Mesendoderm (in vitro differentiated cells): Measurements from ENCODE around the gene IPO11.
A peak's percentile ranks its signal among the peaks of the same experiment; 100 is the strongest.

ENCODE experiments used
- DNase-seq: peaks from one replicate; pipeline ENCODE4 v3.0.0; 2013
- H2AK5ac ChIP-seq: 2 replicates; pipeline ENCODE4 v1.6.1; 2013; ENCODE audit warnings: low read length, inconsistent platforms
- H2BK120ac ChIP-seq: 2 replicates; pipeline ENCODE4 v1.6.1; 2013; ENCODE audit warnings: low read depth, mild to moderate bottlenecking, low read length, moderate library complexity, mixed read lengths
- H2BK15ac ChIP-seq: replicated peaks from 2 replicates; pipeline ENCODE4 v1.6.1; 2013; ENCODE audit warnings: low read depth, mild to moderate bottlenecking, moderate library complexity
- H2BK5ac ChIP-seq: 2 replicates; pipeline ENCODE4 v1.6.1; 2013; ENCODE audit warnings: low read length, inconsistent platforms
- H3K18ac ChIP-seq: 2 replicates; pipeline ENCODE4 v1.6.1; 2013; ENCODE audit warnings: mild to moderate bottlenecking, low read length, mixed read lengths
- H3K23ac ChIP-seq: one replicate; pipeline ENCODE4 v1.6.1; 2013; ENCODE audit warnings: low read length
- H3K27ac ChIP-seq: 2 replicates; pipeline ENCODE4 v1.5.1; 2013; ENCODE audit warnings: low read depth, mild to moderate bottlenecking, inconsistent platforms, low read length, moderate library complexity
- H3K27me3 ChIP-seq: 2 replicates; pipeline ENCODE4 v1.6.1; 2013; ENCODE audit warnings: low read length, control low read depth, mild to moderate bottlenecking, inconsistent platforms; ENCODE audit not compliant: insufficient read depth, poor library complexity
- H3K36me3 ChIP-seq: 2 replicates; pipeline ENCODE4 v1.6.1; 2013; ENCODE audit warnings: low read length, inconsistent platforms; ENCODE audit not compliant: control insufficient read depth, insufficient read depth
- H3K4ac ChIP-seq: one replicate; pipeline ENCODE4 v1.6.1; 2013; ENCODE audit warnings: low read depth, mild to moderate bottlenecking, low read length, moderate library complexity
- H3K4me1 ChIP-seq: 2 replicates; pipeline ENCODE4 v1.6.1; 2013; ENCODE audit warnings: low read depth, low read length, inconsistent platforms; ENCODE audit not compliant: control insufficient read depth
- H3K4me2 ChIP-seq: 2 replicates; pipeline ENCODE4 v1.6.1; 2013; ENCODE audit warnings: low read length
- H3K4me3 ChIP-seq: 2 replicates; pipeline ENCODE4 v1.5.1; 2013; ENCODE audit warnings: mild to moderate bottlenecking, low read length
- H3K56ac ChIP-seq: one replicate; pipeline ENCODE4 v1.6.1; 2013; ENCODE audit warnings: low read length
- H3K79me1 ChIP-seq: 2 replicates; pipeline ENCODE4 v1.6.1; 2013; ENCODE audit warnings: low read length, inconsistent platforms
- H3K79me2 ChIP-seq: 2 replicates; pipeline ENCODE4 v1.6.1; 2013; ENCODE audit warnings: mild to moderate bottlenecking, low read length; ENCODE audit not compliant: control insufficient read depth, insufficient read depth
- H3K9ac ChIP-seq: 2 replicates; pipeline ENCODE4 v1.6.1; 2013; ENCODE audit warnings: low read length, inconsistent platforms
- H4K5ac ChIP-seq: one replicate; pipeline ENCODE4 v1.6.1; 2013; ENCODE audit warnings: low read length
- H4K8ac ChIP-seq: one replicate; pipeline ENCODE4 v1.6.1; 2013; ENCODE audit warnings: low read depth, mild to moderate bottlenecking, control low read depth, low read length, moderate library complexity
- WGBS: extraction: QIAGEN DNeasy Blood & Tissue Kit; methylation state at CpG from one replicate; pipeline ENCODE4 v1.1.7; 2013; ENCODE audit warnings: low lambda C conversion rate, missing lambda C conversion rate; ENCODE audit not compliant: insufficient coverage; ENCODE audit errors: extremely low coverage; 5-methylcytosine and 5-hydroxymethylcytosine counted together

IPO11 gene

GRCh38 chr5:62460578-62460983 lies 48.0 kb downstream of the IPO11 start:
- Histone ChIP-seq H3K4ac (no peak overlapping the region), H3K4me3 (no peak overlapping the region), H3K18ac (no peak overlapping the region), H3K27me3 (no peaks in the 10 kb centered on the region), H3K36me3 (no peaks in the 10 kb centered on the region), H2BK120ac (no peak overlapping the region), H3K27ac (no peak overlapping the region), H3K23ac (no peak overlapping the region), H3K79me2 (no peaks in the 10 kb centered on the region), H2AK5ac (no peak overlapping the region), H3K79me1 (peaks cover 2% of the 10 kb centered on the region), H4K8ac (no peak overlapping the region), H3K4me1 (peaks cover 6% of the 10 kb centered on the region), H3K4me2 (no peak overlapping the region), H2BK15ac (no peak overlapping the region), H3K56ac (no peak overlapping the region), H2BK5ac (no peak overlapping the region), H4K5ac (no peak overlapping the region), H3K9ac (no peak overlapping the region)
- DNase-seq, result peak; percentile 67

DNA sequence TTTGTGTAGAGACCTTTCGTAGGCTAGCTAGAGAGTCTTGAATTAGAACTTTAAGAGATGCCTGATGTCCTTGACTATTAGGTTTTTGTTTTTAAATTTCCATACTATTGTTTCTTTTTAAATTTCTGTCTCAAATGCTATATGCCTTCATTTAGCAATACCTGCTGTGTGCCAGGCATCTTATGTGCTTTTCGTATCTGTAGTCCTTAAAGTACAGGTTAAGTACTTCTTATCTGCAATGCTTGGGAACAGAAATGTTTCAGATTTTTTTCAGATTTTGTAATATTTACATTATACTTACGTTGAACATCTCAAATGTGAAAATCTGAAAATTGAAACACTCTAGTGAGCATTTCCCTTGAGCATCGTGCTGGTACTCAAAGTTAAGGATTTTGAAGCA lies 49.0 kb downstream of the IPO11 start:
- Histone ChIP-seq H3K79me1 (peaks cover 2% of the 10 kb centered on the region), H3K56ac (no peak overlapping the region), H3K4me2 (no peak overlapping the region), H3K23ac (no peak overlapping the region), H2AK5ac (no peak overlapping the region), H4K8ac (peak overlapping the region; percentile 56), H3K9ac (no peak overlapping the region), H4K5ac (no peak overlapping the region), H3K18ac (no peak overlapping the region), H3K79me2 (no peaks in the 10 kb centered on the region), H3K4me3 (no peak overlapping the region), H3K36me3 (no peaks in the 10 kb centered on the region), H3K4ac (no peak overlapping the region), H2BK120ac (no peak overlapping the region), H2BK15ac (no peak overlapping the region), H3K27me3 (no peaks in the 10 kb centered on the region), H3K4me1 (peaks cover 6% of the 10 kb centered on the region), H3K27ac (peak overlapping the region; percentile 66), H2BK5ac (no peak overlapping the region)
- DNase-seq, result no peak
- WGBS, result no CpG with 5 or more reads among the region's 4 CpGs

GRCh38 chr5:62465985-62466925 lies 53.7 kb downstream of the IPO11 start:
- Histone ChIP-seq H3K9ac (no peak overlapping the region), H4K8ac (no peak overlapping the region), H3K27me3 (no peaks in the 10 kb centered on the region), H3K18ac (no peak overlapping the region), H3K4ac (no peak overlapping the region), H3K4me1 (peaks cover 3% of the 10 kb centered on the region), H3K56ac (no peak overlapping the region), H3K79me2 (no peaks in the 10 kb centered on the region), H4K5ac (no peak overlapping the region), H3K23ac (no peak overlapping the region), H2AK5ac (no peak overlapping the region), H2BK15ac (no peak overlapping the region), H2BK120ac (no peak overlapping the region), H3K27ac (no peak overlapping the region), H3K79me1 (peaks cover 2% of the 10 kb centered on the region), H3K36me3 (no peaks in the 10 kb centered on the region), H2BK5ac (no peak overlapping the region), H3K4me3 (no peak overlapping the region), H3K4me2 (no peak overlapping the region)
- no CpG with 5 or more reads among the region's 6 CpGs for WGBS
- no peak for DNase-seq

GRCh38 chr5:62473209-62473608 lies 60.6 kb downstream of the IPO11 start:
- H2BK15ac ChIP-seq, result no peak overlapping the region
- no peaks in the 10 kb centered on the region for H3K36me3 ChIP-seq
- H3K79me1 ChIP-seq, result no peaks in the 10 kb centered on the region
- H3K4me2 ChIP-seq, result no peak overlapping the region
- H3K18ac ChIP-seq, result no peak overlapping the region
- DNase-seq, result no peak
- no peak overlapping the region for H4K8ac ChIP-seq
- H3K27me3 ChIP-seq, result no peaks in the 10 kb centered on the region
- H3K23ac ChIP-seq, result no peak overlapping the region
- no peak overlapping the region for H3K27ac ChIP-seq
- H3K4me3 ChIP-seq, result no peak overlapping the region
- no peaks in the 10 kb centered on the region for H3K79me2 ChIP-seq
- no peak overlapping the region for H3K56ac ChIP-seq
- H3K4ac ChIP-seq, result no peak overlapping the region
- no peak overlapping the region for H2AK5ac ChIP-seq
- H4K5ac ChIP-seq, result no peak overlapping the region
- no peak overlapping the region for H2BK5ac ChIP-seq
- H2BK120ac ChIP-seq, result no peak overlapping the region
- H3K4me1 ChIP-seq, result no peaks in the 10 kb centered on the region
- no peak overlapping the region for H3K9ac ChIP-seq
- no CpG with 5 or more reads among the region's 1 CpG for WGBS

- H2BK120ac ChIP-seq, result no peak overlapping the region
- H4K8ac ChIP-seq, result no peak overlapping the region
- H3K9ac ChIP-seq, result no peak overlapping the region
- no peak overlapping the region for H3K27ac ChIP-seq
- no peak overlapping the region for H3K23ac ChIP-seq
- no peaks in the 10 kb centered on the region for H3K4me1 ChIP-seq
- H2BK15ac ChIP-seq, result no peak overlapping the region
- no peaks in the 10 kb centered on the region for H3K79me1 ChIP-seq
- no peaks in the 10 kb centered on the region for H3K27me3 ChIP-seq
- no peaks in the 10 kb centered on the region for H3K79me2 ChIP-seq
- H3K4me3 ChIP-seq, result no peak overlapping the region
- H3K56ac ChIP-seq, result peak overlapping the region; percentile 31
- H2AK5ac ChIP-seq, result no peak overlapping the region
- no CpG with 5 or more reads among the region's 9 CpGs for WGBS
- no peak overlapping the region for H3K4me2 ChIP-seq
- peak; percentile 37 for DNase-seq
- no peak overlapping the region for H2BK5ac ChIP-seq
- H3K36me3 ChIP-seq, result no peaks in the 10 kb centered on the region
- peak overlapping the region; percentile 39 for H3K18ac ChIP-seq
- H3K4ac ChIP-seq, result no peak overlapping the region
- no peak overlapping the region for H4K5ac ChIP-seq
Measured at GRCh38 chr5:62475072-62475471, 62.5 kb downstream of the IPO11 start.

- H3K4me3 ChIP-seq, result no peak overlapping the region
- no peak overlapping the region for H3K56ac ChIP-seq
- no peak overlapping the region for H3K4ac ChIP-seq
- H3K36me3 ChIP-seq, result no peaks in the 10 kb centered on the region
- H2BK120ac ChIP-seq, result no peak overlapping the region
- no peak overlapping the region for H3K4me2 ChIP-seq
- H3K4me1 ChIP-seq, result no peaks in the 10 kb centered on the region
- H3K18ac ChIP-seq, result no peak overlapping the region
- WGBS, result no CpG with 5 or more reads among the region's 2 CpGs
- no peak overlapping the region for H2AK5ac ChIP-seq
- no peaks in the 10 kb centered on the region for H3K79me1 ChIP-seq
- DNase-seq, result no peak
- H4K8ac ChIP-seq, result no peak overlapping the region
- H3K27me3 ChIP-seq, result no peaks in the 10 kb centered on the region
- no peaks in the 10 kb centered on the region for H3K79me2 ChIP-seq
- no peak overlapping the region for H4K5ac ChIP-seq
- no peak overlapping the region for H3K23ac ChIP-seq
- H3K9ac ChIP-seq, result no peak overlapping the region
- H2BK15ac ChIP-seq, result no peak overlapping the region
- no peak overlapping the region for H2BK5ac ChIP-seq
- no peak overlapping the region for H3K27ac ChIP-seq
Measured at GRCh38 chr5:62477801-62478200, 65.2 kb downstream of the IPO11 start.
